Skeletal muscle tissue (tissue), 4 donors: ENCODE data around the gene FAM180A. TPM values are rescaled to one million over a fixed set of nuclear protein-coding genes. Genes with fewer than 3 reads are reported as not detected.

Source experiments
- H3K27ac ChIP-seq: one replicate; pipeline ENCODE4 v1.7.0; 2013; ENCODE audit warnings: mild to moderate bottlenecking, low read depth, low read length, inconsistent platforms
- H3K27me3 ChIP-seq, 3 donors: one replicate each; pipeline ENCODE4 v1.7.0; 2013; ENCODE audit warnings: low read length in 3 of 3; ENCODE audit not compliant: control insufficient read depth in 3 of 3, insufficient read depth in 3 of 3
- H3K36me3 ChIP-seq, 3 donors: one replicate each; pipeline ENCODE4 v1.7.0; 2013; ENCODE audit warnings: low read length in 3 of 3; ENCODE audit not compliant: control insufficient read depth in 3 of 3, insufficient read depth in 3 of 3
- H3K4me1 ChIP-seq, 3 donors: one replicate each; pipeline ENCODE4 v1.7.0; 2013; ENCODE audit warnings: low read length in 3 of 3, mild to moderate bottlenecking in 3 of 3; ENCODE audit not compliant: control insufficient read depth in 3 of 3, insufficient read depth in 3 of 3
- H3K4me3 ChIP-seq, 3 donors: one replicate each; pipeline ENCODE4 v1.7.0; 2013; ENCODE audit warnings: low read length in 3 of 3
- H3K9ac ChIP-seq, 3 donors: one replicate each; pipeline ENCODE4 v1.7.0; 2013; ENCODE audit warnings: low read length in 3 of 3, mild to moderate bottlenecking in 3 of 3, moderate library complexity in 2 of 3, low read depth in 1 of 3
- H3K9me3 ChIP-seq, 3 donors: one replicate each; pipeline ENCODE4 v1.7.0; 2013; ENCODE audit warnings: low read length in 3 of 3; ENCODE audit not compliant: control insufficient read depth in 3 of 3
- total RNA-seq: library from RNA; depleted of rRNA; stranded (reverse); fragments of >200 nt; gene quantifications from one replicate; pipeline ENCODE4 v1.2.3, GENCODE V29; 2014
- donor health status: Osteomylitis.

FAM180A gene
- total RNA-seq, 1 donor from 2014 or later = 0.52 TPM

DNA sequence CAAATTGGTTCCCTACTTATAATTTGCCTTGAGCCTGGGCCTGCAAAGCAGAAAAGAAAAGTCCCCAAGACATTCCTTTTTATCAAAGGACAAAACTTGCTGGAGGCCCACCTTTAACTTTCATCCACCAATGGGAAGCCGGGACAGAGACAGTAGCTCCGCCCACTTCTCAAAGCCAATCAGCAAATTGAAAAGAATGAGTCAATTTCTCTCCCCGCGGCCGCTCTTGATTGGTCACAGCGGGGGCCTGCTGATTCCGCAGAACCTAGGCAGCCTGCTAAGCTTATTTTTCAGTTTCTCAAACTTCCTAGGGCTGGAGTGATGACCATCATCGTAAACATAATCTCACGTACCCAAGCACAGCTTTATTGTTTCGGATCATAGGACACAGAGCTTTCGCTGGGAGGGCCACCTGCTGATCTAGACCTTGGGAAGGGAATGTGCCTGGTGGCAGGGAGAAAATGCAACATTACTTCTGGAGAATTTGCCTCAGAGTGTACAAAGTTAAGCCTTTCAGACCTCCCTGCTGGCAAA lies 20.4 kb downstream of the FAM180A start, which contains the start of gene SLC13A4:
Gene SLC13A4 (minus strand): TSS at position 51 of the 534 bp plus-strand sequence. CDS start 690 bp downstream, outside the sequence.
- no peak within 1 kb of the TSS for H3K4me3 ChIP-seq
- no peaks in the 10 kb centered on the region for H3K36me3 ChIP-seq
- no peaks in the 10 kb centered on the region for H3K27me3 ChIP-seq
- no peak within 1 kb of the TSS for H3K27ac ChIP-seq
- no peak within 1 kb of the TSS for H3K9ac ChIP-seq
- no peaks in the 10 kb centered on the region for H3K4me1 ChIP-seq
- H3K9me3 ChIP-seq = no peaks in the 10 kb centered on the region

- Histone ChIP-seq H3K4me3 (no peak overlapping the region), H3K36me3 (no peaks in the 10 kb centered on the region), H3K27me3 (no peaks in the 10 kb centered on the region)
These were observed 21.5 kb downstream of the FAM180A start for GRCh38 chr7:135726911-135727673.

DNA sequence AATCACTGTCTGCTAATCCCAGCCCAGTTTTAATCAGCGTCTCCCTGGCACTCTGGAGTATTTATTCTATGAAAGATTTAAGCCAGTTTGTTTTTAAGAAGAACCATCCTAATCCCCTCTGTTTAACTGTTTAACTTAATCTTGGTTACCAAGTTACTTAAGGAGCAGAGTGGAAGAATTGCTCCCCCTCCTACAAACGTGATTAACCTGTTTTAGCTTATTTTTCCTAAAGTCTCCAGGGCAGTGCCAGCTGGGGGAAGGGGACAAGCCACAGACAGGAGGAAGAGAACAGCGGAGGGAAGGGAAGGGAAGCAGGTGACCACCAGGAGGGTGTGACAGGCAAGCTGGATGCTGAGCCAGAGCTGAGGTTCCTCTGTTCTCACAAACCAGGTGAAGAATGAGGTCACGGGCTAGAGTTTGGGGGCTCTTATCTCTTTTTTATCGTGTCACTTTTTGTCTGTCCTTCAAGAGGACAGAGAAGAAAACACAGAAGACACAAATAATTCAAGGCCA lies 22.3 kb downstream of the FAM180A start:
- Histone ChIP-seq H3K9me3 (no peaks in the 10 kb centered on the region), H3K27me3 (no peaks in the 10 kb centered on the region), H3K36me3 (no peaks in the 10 kb centered on the region), H3K4me1 (no peaks in the 10 kb centered on the region), H3K9ac (no peak overlapping the region), H3K27ac (no peak overlapping the region), H3K4me3 (no peak overlapping the region)

More at GRCh38 chr7:135726911-135727673, 21.5 kb downstream of the FAM180A start:
- H3K4me1 ChIP-seq = no peaks in the 10 kb centered on the region
- H3K27ac ChIP-seq = no peak overlapping the region
- no peaks in the 10 kb centered on the region for H3K9me3 ChIP-seq
- no peak overlapping the region for H3K9ac ChIP-seq

DNA sequence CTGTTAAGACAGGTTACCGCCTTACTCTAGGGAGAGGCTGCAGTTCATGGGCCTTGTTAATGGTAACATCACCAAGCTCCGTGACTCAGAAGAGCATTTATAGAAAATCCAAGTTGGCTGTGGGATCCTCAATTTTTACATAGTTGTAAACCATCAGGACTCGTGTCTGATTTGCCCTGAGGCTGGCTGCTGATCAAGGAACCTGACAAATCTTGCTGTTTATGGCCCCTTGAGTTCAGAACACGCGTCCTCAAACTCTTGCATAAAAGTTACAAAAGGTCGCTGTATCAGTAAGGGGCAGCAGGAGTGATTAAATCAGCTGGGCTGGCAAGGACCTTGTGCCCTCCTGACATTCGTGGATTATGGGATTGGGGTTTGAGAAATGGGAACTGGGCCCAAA lies 25.2 kb downstream of the FAM180A start:
- Histone ChIP-seq H3K4me1 (no peaks in the 10 kb centered on the region), H3K9ac (no peak overlapping the region), H3K27me3 (no peaks in the 10 kb centered on the region), H3K36me3 (no peaks in the 10 kb centered on the region), H3K4me3 (no peak overlapping the region), H3K9me3 (no peaks in the 10 kb centered on the region), H3K27ac (no peak overlapping the region)

DNA sequence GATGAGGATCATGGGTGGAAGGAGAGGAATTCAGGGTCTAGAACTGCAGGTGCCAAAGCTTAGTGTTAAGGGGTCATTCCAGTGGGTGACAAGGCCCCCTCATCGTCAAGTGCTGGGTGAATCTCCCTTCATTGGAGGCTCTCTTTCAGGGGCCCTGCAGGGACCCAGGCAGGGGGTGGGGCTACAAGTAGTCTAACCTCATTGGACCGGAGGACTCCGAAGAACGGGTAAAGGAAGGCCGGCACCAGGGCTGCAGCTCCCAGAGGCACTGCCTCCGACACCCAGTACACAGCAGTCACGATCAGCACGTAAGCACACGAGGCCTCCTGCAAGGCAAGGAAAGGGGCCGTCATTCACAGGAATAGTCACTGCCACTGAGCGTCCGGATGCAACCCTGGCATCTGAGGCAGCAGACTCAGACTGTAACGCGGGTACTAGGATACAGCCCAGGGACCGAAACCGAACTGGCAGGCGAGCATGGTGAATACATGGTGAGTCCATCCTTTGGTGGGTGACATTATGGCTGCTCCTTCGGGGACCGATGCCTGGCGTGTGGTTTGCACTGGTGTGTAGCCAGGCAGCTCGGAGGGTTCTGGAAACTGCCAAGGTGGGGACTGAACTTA lies 27.3 kb downstream of the FAM180A start:
- H3K27ac ChIP-seq = no peak overlapping the region
- no peaks in the 10 kb centered on the region for H3K9me3 ChIP-seq
- H3K4me1 ChIP-seq = no peaks in the 10 kb centered on the region
- no peak overlapping the region for H3K9ac ChIP-seq
- no peaks in the 10 kb centered on the region for H3K27me3 ChIP-seq
- no peak overlapping the region for H3K4me3 ChIP-seq
- no peaks in the 10 kb centered on the region for H3K36me3 ChIP-seq

- Histone ChIP-seq H3K36me3 (no peaks in the 10 kb centered on the region), H3K4me1 (no peaks in the 10 kb centered on the region), H3K27ac (no peak overlapping the region), H3K9me3 (no peaks in the 10 kb centered on the region), H3K27me3 (peaks cover 0 to 5% (median 0%) of the 10 kb centered on the region in 3 donors), H3K9ac (no peak overlapping the region), H3K4me3 (no peak overlapping the region)
These were observed 28.9 kb downstream of the FAM180A start for GRCh38 chr7:135719688-135720087.

DNA sequence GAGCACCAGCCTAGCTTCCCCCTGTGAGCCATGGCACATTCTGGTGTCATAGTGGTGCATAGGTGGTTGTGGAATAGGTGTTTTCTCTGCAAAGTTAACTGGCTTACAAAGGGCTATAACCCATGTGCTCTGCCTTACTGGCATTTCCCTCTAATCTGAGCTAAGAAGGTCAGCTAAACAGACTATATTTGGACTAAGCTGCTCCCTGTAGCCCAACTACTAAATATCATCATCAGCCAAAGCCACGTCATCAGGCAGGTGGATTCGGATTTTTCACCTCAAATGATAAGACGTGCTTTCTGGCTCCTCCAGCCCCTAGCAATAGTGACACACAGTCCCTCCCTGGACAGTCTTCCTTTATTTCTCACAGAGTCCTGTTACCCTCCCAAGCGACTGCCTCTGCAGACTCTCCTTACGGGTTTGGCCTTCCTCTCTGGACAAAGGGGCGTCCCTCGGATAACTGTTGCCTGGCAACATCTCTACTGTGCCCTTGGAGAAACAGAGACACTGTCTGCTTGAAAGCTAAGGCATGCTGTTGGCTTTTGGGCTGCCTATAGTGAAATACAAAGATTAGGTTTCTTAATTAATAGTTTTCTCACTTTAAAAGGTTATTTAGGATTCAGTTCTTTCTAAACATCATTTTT lies 29.7 kb downstream of the FAM180A start:
- peaks cover 0 to 5% (median 2%) of the 10 kb centered on the region in 3 donors for H3K27me3 ChIP-seq
- no peak overlapping the region for H3K9ac ChIP-seq
- no peak overlapping the region for H3K27ac ChIP-seq
- H3K36me3 ChIP-seq = no peaks in the 10 kb centered on the region
- H3K4me1 ChIP-seq = no peaks in the 10 kb centered on the region
- no peak overlapping the region for H3K4me3 ChIP-seq
- H3K9me3 ChIP-seq = no peaks in the 10 kb centered on the region

GRCh38 chr7:135718219-135718618 lies 30.4 kb downstream of the FAM180A start:
- Histone ChIP-seq H3K9me3 (no peaks in the 10 kb centered on the region), H3K27ac (no peak overlapping the region), H3K4me1 (no peaks in the 10 kb centered on the region), H3K27me3 (peaks cover 0 to 5% (median 2%) of the 10 kb centered on the region in 3 donors), H3K9ac (no peak overlapping the region), H3K36me3 (no peaks in the 10 kb centered on the region), H3K4me3 (no peak overlapping the region)

GRCh38 chr7:135717693-135718092 lies 30.9 kb downstream of the FAM180A start:
- H3K27me3 ChIP-seq = peaks cover 0 to 5% (median 2%) of the 10 kb centered on the region in 3 donors
- H3K9me3 ChIP-seq = no peaks in the 10 kb centered on the region
- no peaks in the 10 kb centered on the region for H3K36me3 ChIP-seq
- no peaks in the 10 kb centered on the region for H3K4me1 ChIP-seq
- no peak overlapping the region for H3K27ac ChIP-seq
- H3K9ac ChIP-seq = no peak overlapping the region
- no peak overlapping the region for H3K4me3 ChIP-seq
